Stimulated activated CD4-positive, alpha-beta T cell treated with anti-CD3 and anti-CD28 coated beads, Interleukin-1b, Interleukin-23, amount 100 ng/mL, for 48 hours (primary cell): ENCODE data around the gene TCN2.
A peak's percentile ranks its signal among the peaks of the same experiment; 100 is the strongest.
"Not testable (repeated sequence)": the region's sequence is repeated elsewhere in the genome, so short reads cannot be mapped to it uniquely, and the experiment has no call there.

ENCODE experiments used
- DNase-seq: peaks from one replicate; pipeline ENCODE4 v3.0.0-alpha.2; 2020

Gene TCN2

GRCh38 chr22:30580896-30581295 is 26.1 kb upstream of the TCN2 start:
- DNase-seq = no peak

- no peak for DNase-seq
These were observed 24.9 kb upstream of the TCN2 start for GRCh38 chr22:30582051-30582450.

GRCh38 chr22:30582788-30583545 is 24.0 kb upstream of the TCN2 start:
- DNase-seq = no peak

GRCh38 chr22:30584441-30584840 is 22.5 kb upstream of the TCN2 start:
- no peak for DNase-seq

- no peak for DNase-seq
These were observed 20.6 kb upstream of the TCN2 start for GRCh38 chr22:30586414-30586813.

GRCh38 chr22:30591191-30591587 is 15.8 kb upstream of the TCN2 start:
- DNase-seq = no peak

GRCh38 chr22:30591588-30592359 is 15.2 kb upstream of the TCN2 start, which contains the start of gene PES1:
Gene PES1, minus strand, starts transcription at chr22:30591910. Its CDS starts 77 bp downstream, at chr22:30591833.
- DNase-seq = peak; percentile 95

GRCh38 chr22:30592360-30592713 is 14.6 kb upstream of the TCN2 start:
- not testable (repeated sequence) for DNase-seq

GRCh38 chr22:30596199-30596598 is 10.8 kb upstream of the TCN2 start:
- DNase-seq = no peak

GRCh38 chr22:30596886-30597285 is 10.1 kb upstream of the TCN2 start:
- no peak for DNase-seq

- DNase-seq = no peak
These were observed 8.0 kb upstream of the TCN2 start for GRCh38 chr22:30598986-30599385.

GRCh38 chr22:30600921-30601320 is 6.1 kb upstream of the TCN2 start:
- no peak for DNase-seq

GRCh38 chr22:30601464-30601863 is 5.5 kb upstream of the TCN2 start:
- no peak for DNase-seq

- DNase-seq = peak; percentile 13
These were observed 4.9 kb upstream of the TCN2 start for GRCh38 chr22:30602049-30602448.

- no peak for DNase-seq
These were observed 3.2 kb upstream of the TCN2 start for GRCh38 chr22:30603801-30604200.

- no peak for DNase-seq
These were observed 2.3 kb upstream of the TCN2 start for GRCh38 chr22:30604723-30605122.

GRCh38 chr22:30605449-30606110 is 1.4 kb upstream of the TCN2 start:
- peak; percentile 46 for DNase-seq

GRCh38 chr22:30607300-30607930 is 441 bp downstream of the TCN2 start:
- DNase-seq = no peak

- DNase-seq = no peak
These were observed 965 bp downstream of the TCN2 start for GRCh38 chr22:30607939-30608338.

- peak; percentile 42 for DNase-seq
These were observed 2.5 kb downstream of the TCN2 start for GRCh38 chr22:30609260-30610185.

GRCh38 chr22:30610299-30610698 is 3.3 kb downstream of the TCN2 start:
- DNase-seq = no peak

GRCh38 chr22:30611197-30611596 is 4.2 kb downstream of the TCN2 start:
- DNase-seq = no peak
